Measurements from ENCODE around the gene POU4F2. TPM values are rescaled to one million over a fixed set of nuclear protein-coding genes. Genes with fewer than 3 reads are reported as not detected.
"Not testable (repeated sequence)": the region's sequence is repeated elsewhere in the genome, so short reads cannot be mapped to it uniquely, and the experiment has no call there.

Gene POU4F2
- total RNA-seq, 1 experiment from 2014 or later = not detected

GRCh38 chr4:146661367-146661766 lies 22.7 kb downstream of the POU4F2 start:
- no TSS peak for BruUV-seq (replicated peaks)
- H3K4me2 ChIP-seq (ENCODE audit: low read length) = no peak overlapping the region
- intact Hi-C loops (cut with micrococcal nuclease) = no loop called here
- ChIA-PET CTCF (no interaction called here), RAD21 (ENCODE audit: low non-redundant PET in 1 of 2, low total read pairs in 2 of 2, uncharacterized antibody in 2 of 2, unreplicated experiment in 2 of 2) (no interaction called here), POLR2A (no interaction called here)
- H3K36me3 ChIP-seq (ENCODE audit: control insufficient read depth in 1 of 2, insufficient read depth in 2 of 2, low read length in 2 of 2) = no peaks in the 10 kb centered on the region
- no peak for DNase-seq (ENCODE audit: low read depth, low spot score)
- no peak overlapping the region for H3K4me3 ChIP-seq (replicated peaks in 1 of 2; ENCODE audit: low read depth in 1 of 2, low read length in 2 of 2)
- H3K4me1 ChIP-seq (ENCODE audit: control insufficient read depth in 1 of 2, insufficient read depth in 2 of 2, low read length in 2 of 2) = no peaks in the 10 kb centered on the region
- no peak overlapping the region for H3K9ac ChIP-seq (ENCODE audit: low read length)
- TF ChIP-seq CTCF (IDR thresholded peaks at IDR 0.05 in 2 of 3, conservative IDR thresholded peaks at IDR 0.05 in 1 of 3; ENCODE audit: borderline replicate concordance in 1 of 3, insufficient read depth in 1 of 3, low read depth in 2 of 3, low read length in 2 of 3) (no peak), ATF3 (IDR thresholded peaks at IDR 0.05) (no peak), RAD21 (IDR thresholded peaks at IDR 0.05; ENCODE audit: low read depth) (no peak), JUND (IDR thresholded peaks at IDR 0.05) (no peak), EGR1 (IDR thresholded peaks at IDR 0.05; ENCODE audit: low read depth) (no peak), POLR2AphosphoS5 (IDR thresholded peaks at IDR 0.05; ENCODE audit: low read depth, low read length) (no peak), ELF1 (IDR thresholded peaks at IDR 0.05; ENCODE audit: borderline replicate concordance, low read depth) (no peak), EZH2 (IDR thresholded peaks at IDR 0.05) (no peak), CBX3 (IDR thresholded peaks at IDR 0.05; ENCODE audit: low read depth) (no peak), REST (IDR thresholded peaks at IDR 0.05; ENCODE audit: low read depth) (no peak), EZH2phosphoT487 (IDR thresholded peaks at IDR 0.05; ENCODE audit: borderline replicate concordance) (no peak), YY1 (IDR thresholded peaks at IDR 0.05; ENCODE audit: extremely low read depth, insufficient replicate concordance, low read depth, low read length) (no peak), ZFX (IDR thresholded peaks at IDR 0.05) (no peak), ZNF274 (IDR thresholded peaks at IDR 0.05; ENCODE audit: low read depth, low read length) (no peak), MAX (IDR thresholded peaks at IDR 0.05) (no peak), CEBPB (IDR thresholded peaks at IDR 0.05; ENCODE audit: low read depth) (no peak)
- H3K27ac ChIP-seq (ENCODE audit: low read depth, low read length) = no peak overlapping the region
- no peaks in the 10 kb centered on the region for H3K79me2 ChIP-seq (ENCODE audit: insufficient read depth, low read length)
- ATAC-seq = no peak
- no peaks in the 10 kb centered on the region for H4K20me1 ChIP-seq (ENCODE audit: insufficient read depth)
- no peaks in the 10 kb centered on the region for H3K9me2 ChIP-seq (ENCODE audit: insufficient read depth)
- no peak overlapping the region for H2AFZ ChIP-seq (ENCODE audit: low read depth, low read length, poor library complexity, severe bottlenecking)
- H3K9me3 ChIP-seq (ENCODE audit: control insufficient read depth in 1 of 2, insufficient read depth in 1 of 2, low read depth in 1 of 2, low read length in 2 of 2) = no peaks in the 10 kb centered on the region
- no peaks in the 10 kb centered on the region for H3K27me3 ChIP-seq (ENCODE audit: insufficient read depth, low read length)

GRCh38 chr4:146663968-146664311 lies 25.2 kb downstream of the POU4F2 start:
- ATAC-seq; H3K4me3 ChIP-seq (replicated peaks in 1 of 2; ENCODE audit: low read depth in 1 of 2, low read length in 2 of 2); H3K9me2 ChIP-seq (ENCODE audit: insufficient read depth); DNase-seq (ENCODE audit: low read depth, low spot score); H3K36me3 ChIP-seq (ENCODE audit: control insufficient read depth in 1 of 2, insufficient read depth in 2 of 2, low read length in 2 of 2); CTCF ChIA-PET; H3K27me3 ChIP-seq (ENCODE audit: insufficient read depth, low read length); H2AFZ ChIP-seq (ENCODE audit: low read depth, low read length, poor library complexity, severe bottlenecking); H3K4me2 ChIP-seq (ENCODE audit: low read length); H3K79me2 ChIP-seq (ENCODE audit: insufficient read depth, low read length); intact Hi-C loops (cut with micrococcal nuclease); BruUV-seq (replicated peaks); RAD21 ChIA-PET (ENCODE audit: low non-redundant PET in 1 of 2, low total read pairs in 2 of 2, uncharacterized antibody in 2 of 2, unreplicated experiment in 2 of 2); H3K4me1 ChIP-seq (ENCODE audit: control insufficient read depth in 1 of 2, insufficient read depth in 2 of 2, low read length in 2 of 2); POLR2A ChIA-PET; H3K9me3 ChIP-seq (ENCODE audit: control insufficient read depth in 1 of 2, insufficient read depth in 1 of 2, low read depth in 1 of 2, low read length in 2 of 2); H4K20me1 ChIP-seq (ENCODE audit: insufficient read depth); H3K27ac ChIP-seq (ENCODE audit: low read depth, low read length); H3K9ac ChIP-seq (ENCODE audit: low read length): not testable (repeated sequence)

All from HCT116 (cell line).